PFSK-1 (cell line): ENCODE data around the gene PRKAG2.

ENCODE experiments used
- POLR2AphosphoS5 ChIP-seq: IDR thresholded peaks from 2 replicates; pipeline ENCODE4 v1.6.1; 2012; ENCODE audit warnings: low read depth, mild to moderate bottlenecking, control low read depth, low read length, moderate library complexity
- REST ChIP-seq, 2 experiments: IDR thresholded peaks; 2 replicates each; pipeline versions ENCODE4 v1.6.1 to v1.8.0; 2011 to 2012; ENCODE audit warnings: low read depth in 2 of 2, low read length in 2 of 2, control low read depth in 1 of 2, inconsistent platforms in 1 of 2, mild to moderate bottlenecking in 1 of 2, moderate library complexity in 1 of 2; ENCODE audit not compliant: insufficient read depth in 1 of 2
- TAF1 ChIP-seq: IDR thresholded peaks from 2 replicates; pipeline ENCODE4 v1.6.1; 2012; ENCODE audit warnings: low read length, control low read depth, borderline replicate concordance; ENCODE audit not compliant: insufficient read depth

GRCh38 chr7:151553356-151553755, 323.6 kb downstream of the PRKAG2 start:
- TF ChIP-seq POLR2AphosphoS5 (no peak), REST (IDR thresholded peaks at IDR 0.05; ENCODE audit: insufficient read depth in 1 of 2, low read depth in 2 of 2, low read length in 2 of 2) (no peak), TAF1 (no peak)
